NCI-H69 (cell line): ENCODE data around the gene ACSL4.

Source experiments
- DNase-seq: peaks from one replicate; lab custom pipeline; 2025; lab: John Stamatoyannopoulos, UW

The ACSL4 gene

GRCh38 chrX:109596015-109596414 is 137.0 kb downstream of the ACSL4 start:
- DNase-seq, result no peak
